ENCODE data around the gene PDX1. TPM values are rescaled to one million over a fixed set of nuclear protein-coding genes. Genes with fewer than 3 reads are reported as not detected.

PDX1 gene
- total and polyA plus RNA-seq, 9 of the 15 experiments (the other 6 are each of a cell fraction or from before 2014, with no cell fraction given): not detected

DNA sequence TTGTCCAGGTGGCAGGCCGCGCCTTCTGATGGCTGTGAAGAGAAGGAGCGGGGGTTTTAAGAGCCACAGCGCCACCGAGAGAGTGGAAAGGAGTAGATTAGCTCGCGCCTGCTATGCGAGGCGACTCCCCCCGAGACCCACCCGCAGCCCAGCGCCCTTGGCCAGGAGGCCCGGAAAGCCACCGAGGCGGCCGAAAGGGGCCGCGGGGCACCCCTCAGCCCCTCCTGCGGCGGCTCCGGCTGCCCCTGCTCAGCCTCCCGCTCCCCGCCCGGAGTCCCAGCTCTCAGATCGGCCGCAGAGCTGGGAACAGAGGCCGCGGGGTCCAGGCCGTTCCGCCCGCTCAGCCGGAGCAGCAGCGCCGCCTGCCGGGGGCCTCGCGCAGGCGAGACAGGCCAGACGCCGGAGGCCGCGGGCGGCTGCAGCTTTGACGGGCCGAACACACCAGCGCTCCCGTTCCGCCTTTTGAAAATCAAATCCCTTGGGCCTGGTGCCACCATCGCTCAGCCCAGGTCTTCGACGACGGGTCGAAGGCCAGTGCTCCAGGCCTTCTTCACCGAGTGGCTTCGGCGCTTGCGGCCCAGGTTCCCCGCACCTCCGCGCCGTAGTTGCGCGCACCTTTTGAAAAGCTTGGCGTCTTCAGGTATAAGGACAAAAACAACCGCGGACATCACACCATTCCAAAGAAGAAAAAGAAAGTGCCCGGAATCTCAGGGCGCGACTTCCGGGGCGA lies 34.0 kb downstream of the PDX1 start (continued):
- no peak for TF ChIP-seq TBL1XR1 (IDR thresholded peaks at IDR 0.05; ENCODE audit: low read length in 2 of 2)

DNA sequence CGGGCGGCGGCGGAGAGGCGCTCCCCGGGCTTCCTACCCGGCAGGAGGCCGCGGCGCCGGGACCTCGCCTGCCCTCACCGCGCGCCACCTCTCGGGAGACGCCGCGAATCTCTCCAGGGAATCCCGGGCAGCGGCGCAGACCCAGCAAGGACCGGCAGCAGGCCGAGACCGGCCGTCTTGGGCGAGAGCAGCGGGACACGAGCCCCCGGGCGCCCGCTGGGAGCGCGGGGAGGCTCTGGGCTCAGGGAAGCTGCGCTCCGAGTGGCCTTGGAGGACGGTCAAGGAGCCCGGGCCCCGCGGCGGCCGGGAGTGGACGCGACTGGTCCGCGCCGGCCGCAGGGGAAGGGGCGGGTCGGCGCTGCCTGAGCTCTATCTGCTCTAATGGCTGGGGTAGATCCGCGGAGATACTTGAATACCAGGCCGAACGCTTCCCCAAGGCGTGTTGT lies 34.6 kb downstream of the PDX1 start:
- no peaks in the 10 kb centered on the region for H3K9me3 ChIP-seq (replicated peaks; ENCODE audit: control insufficient read depth, insufficient read depth, low read depth, low read length)
- no peak overlapping the region for H3K9ac ChIP-seq (ENCODE audit: insufficient read depth in 1 of 2, low read depth in 2 of 2, low read length in 2 of 2)
- peaks cover 2 to 9% of the 10 kb centered on the region in 2 experiments; a peak in 1 of 5 replicates for H3K27me3 ChIP-seq (ENCODE audit: control insufficient read depth in 2 of 2, insufficient read depth in 2 of 2, low read length in 2 of 2)
- H3K36me3 ChIP-seq (ENCODE audit: control insufficient read depth, insufficient read depth, low read length): no peaks in the 10 kb centered on the region
- H3K9me1 ChIP-seq (ENCODE audit: control insufficient read depth, insufficient read depth, low read length): no peaks in the 10 kb centered on the region
- CTCF ChIA-PET (ENCODE audit: low intra/inter-chr PET ratio): interaction anchor here (1.5 kb wide), 1 partner anchor 592 kb away, joined by 8 read pairs; no protein-coding TSS in a partner anchor
- ATAC-seq: no peak
- H3K4me3 ChIP-seq: no peak overlapping the region
- POLR2A ChIA-PET: no interaction called here
- WGBS (ENCODE audit: insufficient coverage, low coverage, missing lambda C conversion rate): 47% methylated on average over 2 of the region's 56 CpGs
- intact Hi-C loops (cut with micrococcal nuclease): loop anchor here (5.0 kb wide), 1 partner anchor 122 kb away; no protein-coding TSS in a partner anchor
- H3K4me1 ChIP-seq (replicated peaks in 1 of 2; ENCODE audit: control insufficient read depth in 2 of 2, insufficient read depth in 2 of 2, low read length in 2 of 2): peaks cover 0 to 13% of the 10 kb centered on the region in 2 experiments; a peak in 2 of 5 replicates
- no peak for DNase-seq (ENCODE audit: extremely low read depth in 1 of 4, low spot score in 3 of 4)
- FAIRE-seq: no peak
- no peak overlapping the region for H3K27ac ChIP-seq (ENCODE audit: extremely low read depth, low read depth, low read length)
- H2AFZ ChIP-seq (ENCODE audit: low read depth, low read length): no peak overlapping the region
- H4K20me1 ChIP-seq (replicated peaks; ENCODE audit: control insufficient read depth, insufficient read depth, low read length): no peaks in the 10 kb centered on the region
- H3K4me2 ChIP-seq (ENCODE audit: insufficient read depth, low read length): no peak overlapping the region
- in situ Hi-C loops (cut with MboI): loop anchor here (25.0 kb wide), 1 partner anchor 442 kb away; no protein-coding TSS in a partner anchor
- no TSS peak for BruUV-seq (replicated peaks)
- H3K79me2 ChIP-seq (ENCODE audit: control insufficient read depth, insufficient read depth, low read length): no peaks in the 10 kb centered on the region
- no peak for TF ChIP-seq CREB3 (tag; conservative IDR thresholded peaks at IDR 0.05; ENCODE audit: low read depth)
- TF ChIP-seq NR4A1 (CRISPR knock-in tag; IDR thresholded peaks at IDR 0.05): no peak
- TF ChIP-seq NR4A1 (tag; IDR thresholded peaks at IDR 0.05): no peak
- TF ChIP-seq ZNF274 (IDR thresholded peaks at IDR 0.05; ENCODE audit: borderline replicate concordance, low read depth, low read length): no peak
- TF ChIP-seq EP400 (IDR thresholded peaks at IDR 0.05): no peak
- no peak for TF ChIP-seq NFE2 (IDR thresholded peaks at IDR 0.05; ENCODE audit: low read depth)
- TF ChIP-seq FOS (IDR thresholded peaks at IDR 0.05; ENCODE audit: extremely low read depth, insufficient read length): no peak
- no peak for TF ChIP-seq ZBTB5 (IDR thresholded peaks at IDR 0.05)
- TF ChIP-seq KDM1A (IDR thresholded peaks at IDR 0.05): no peak
- no peak for TF ChIP-seq SOX6 (IDR thresholded peaks at IDR 0.05)
- TF ChIP-seq ZNF311 (CRISPR knock-in tag; IDR thresholded peaks at IDR 0.05): no peak
- TF ChIP-seq NBN (IDR thresholded peaks at IDR 0.05; ENCODE audit: low read depth): no peak
- TF ChIP-seq GABPB1 (CRISPR knock-in tag; IDR thresholded peaks at IDR 0.05): no peak
- TF ChIP-seq, protein P1, sequence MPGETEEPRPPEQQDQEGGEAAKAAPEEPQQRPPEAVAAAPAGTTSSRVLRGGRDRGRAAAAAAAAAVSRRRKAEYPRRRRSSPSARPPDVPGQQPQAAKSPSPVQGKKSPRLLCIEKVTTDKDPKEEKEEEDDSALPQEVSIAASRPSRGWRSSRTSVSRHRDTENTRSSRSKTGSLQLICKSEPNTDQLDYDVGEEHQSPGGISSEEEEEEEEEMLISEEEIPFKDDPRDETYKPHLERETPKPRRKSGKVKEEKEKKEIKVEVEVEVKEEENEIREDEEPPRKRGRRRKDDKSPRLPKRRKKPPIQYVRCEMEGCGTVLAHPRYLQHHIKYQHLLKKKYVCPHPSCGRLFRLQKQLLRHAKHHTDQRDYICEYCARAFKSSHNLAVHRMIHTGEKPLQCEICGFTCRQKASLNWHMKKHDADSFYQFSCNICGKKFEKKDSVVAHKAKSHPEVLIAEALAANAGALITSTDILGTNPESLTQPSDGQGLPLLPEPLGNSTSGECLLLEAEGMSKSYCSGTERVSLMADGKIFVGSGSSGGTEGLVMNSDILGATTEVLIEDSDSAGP (CRISPR knock-in tag; IDR thresholded peaks at IDR 0.05): no peak
- no peak for TF ChIP-seq PTRF (tag; IDR thresholded peaks at IDR 0.05)
- TF ChIP-seq CREM (IDR thresholded peaks at IDR 0.05; ENCODE audit: low read depth): no peak

Measured in K562 (cell line).